PFSK-1 (cell line): ENCODE data around the gene CDC42.

ENCODE experiments used
- POLR2AphosphoS5 ChIP-seq: IDR thresholded peaks from 2 replicates; pipeline ENCODE4 v1.6.1; 2012; ENCODE audit warnings: low read depth, mild to moderate bottlenecking, control low read depth, low read length, moderate library complexity
- SIN3A ChIP-seq: IDR thresholded peaks from 2 replicates; pipeline ENCODE4 v1.6.1; 2012; ENCODE audit warnings: mild to moderate bottlenecking, low read length, moderate library complexity, borderline replicate concordance; ENCODE audit not compliant: insufficient read depth

GRCh38 chr1:22119626-22120468 lies 67.3 kb downstream of the CDC42 start:
- TF ChIP-seq SIN3A (no peak), POLR2AphosphoS5 (no peak)
